Keratinocyte (primary cell): ENCODE results near the gene PAQR4.

ENCODE experiments used
- CTCF ChIP-seq, 3 experiments: IDR thresholded peaks in 1 of 3; conservative IDR thresholded peaks in 1 of 3; optimal IDR thresholded peaks in 1 of 3; 2 replicates in 2 of 3; 3 replicates in 1 of 3; pipeline versions ENCODE3 to v1.5.1; 2011; ENCODE audit warnings: low read length in 3 of 3, mild to moderate bottlenecking in 3 of 3, moderate library complexity in 2 of 3, control low read depth in 1 of 3, inconsistent platforms in 1 of 3; ENCODE audit not compliant: insufficient read depth in 2 of 3; ENCODE audit errors: extremely low read depth in 1 of 3
- EZH2 ChIP-seq: IDR thresholded peaks from one replicate; pipeline ENCODE4 v1.6.1; 2012; ENCODE audit warnings: inconsistent platforms, mild to moderate bottlenecking, low read length, moderate library complexity

- no peak for TF ChIP-seq CTCF (optimal IDR thresholded peaks at IDR 0.05 in 1 of 3, IDR thresholded peaks at IDR 0.05 in 1 of 3, conservative IDR thresholded peaks at IDR 0.05 in 1 of 3; ENCODE audit: extremely low read depth in 1 of 3, insufficient read depth in 2 of 3, low read length in 3 of 3)
- TF ChIP-seq EZH2, result no peak
Observed at GRCh38 chr16:2950353-2950724, 18.8 kb upstream of the PAQR4 start.
